ENCODE data around the gene CNNM1.

- TF ChIP-seq SUZ12 (IDR thresholded peaks at IDR 0.05): no peak
- TF ChIP-seq HDGF (IDR thresholded peaks at IDR 0.05; ENCODE audit: borderline replicate concordance): no peak
- TF ChIP-seq FOXK2 (IDR thresholded peaks at IDR 0.05): no peak
- no peak for TF ChIP-seq FOXM1 (IDR thresholded peaks at IDR 0.05; ENCODE audit: borderline replicate concordance)
- no peak for TF ChIP-seq SP1 (IDR thresholded peaks at IDR 0.05)
- TF ChIP-seq FOXA1 (IDR thresholded peaks at IDR 0.05): no peak
Measured at GRCh38 chr10:99374526-99374925, 45.4 kb downstream of the CNNM1 start.

All from HEK293T (cell line).